Measurements from ENCODE around the gene ADCY5. TPM values are rescaled to one million over a fixed set of nuclear protein-coding genes. Genes with fewer than 3 reads are reported as not detected.

Gene ADCY5
- total RNA-seq, 1 experiment from 2014 or later = 1.4 TPM

GRCh38 chr3:123410149-123410515, 38.8 kb downstream of the ADCY5 start:
- POLR2A ChIA-PET = interaction anchor here (1.1 kb wide), 1 partner anchor 43 kb away, joined by 3 read pairs; no protein-coding TSS in a partner anchor
- CTCF ChIA-PET = no interaction called here
- H3K9me3 ChIP-seq (ENCODE audit: control insufficient read depth, insufficient read depth, low read depth, low read length) = no peaks in the 10 kb centered on the region
- no peaks in the 10 kb centered on the region for H3K36me3 ChIP-seq (ENCODE audit: control insufficient read depth, insufficient read depth, low read length)
- in situ Hi-C loops (cut with HindIII; ENCODE audit: low pct_unique_long_range_greater_than_20kb, low sequenced_read_pairs) (no loop called here), intact Hi-C loops (cut with micrococcal nuclease; ENCODE audit: unreplicated experiment) (no loop called here)
- DNase-seq (ENCODE audit: low read depth, low spot score) (no peak), ATAC-seq (no peak)
- no peak overlapping the region for H3K4me3 ChIP-seq (ENCODE audit: low read depth in 2 of 2, low read length in 2 of 2)
- BruUV-seq (replicated peaks) = no TSS peak
- H3K4me1 ChIP-seq (ENCODE audit: control insufficient read depth, insufficient read depth, low read length) = no peaks in the 10 kb centered on the region
- no peaks in the 10 kb centered on the region for H3K27me3 ChIP-seq (ENCODE audit: control insufficient read depth, insufficient read depth, low read length)
- TF ChIP-seq CTCF (IDR thresholded peaks at IDR 0.05) (no peak), SIN3A (IDR thresholded peaks at IDR 0.05; ENCODE audit: borderline replicate concordance, insufficient read depth, low read depth, low read length) (no peak), TCF7L2 (IDR thresholded peaks at IDR 0.05; ENCODE audit: low read depth, low read length) (no peak), POLR2AphosphoS5 (IDR thresholded peaks at IDR 0.05; ENCODE audit: low read depth, low read length) (no peak), REST (IDR thresholded peaks at IDR 0.05; ENCODE audit: insufficient read depth in 1 of 2, low read depth in 2 of 2, low read length in 1 of 2) (no peak)
- no peak overlapping the region for H3K27ac ChIP-seq (ENCODE audit: low read length)

GRCh38 chr3:123409443-123410148, 39.3 kb downstream of the ADCY5 start:
- Histone ChIP-seq H3K4me3 (ENCODE audit: low read depth in 2 of 2, low read length in 2 of 2) (no peak overlapping the region), H3K27me3 (ENCODE audit: control insufficient read depth, insufficient read depth, low read length) (no peaks in the 10 kb centered on the region), H3K9me3 (ENCODE audit: control insufficient read depth, insufficient read depth, low read depth, low read length) (no peaks in the 10 kb centered on the region), H3K27ac (ENCODE audit: low read length) (no peak overlapping the region), H3K36me3 (ENCODE audit: control insufficient read depth, insufficient read depth, low read length) (no peaks in the 10 kb centered on the region), H3K4me1 (ENCODE audit: control insufficient read depth, insufficient read depth, low read length) (no peaks in the 10 kb centered on the region)
- BruUV-seq (replicated peaks) = no TSS peak
- intact Hi-C loops (cut with micrococcal nuclease; ENCODE audit: unreplicated experiment) = no loop called here
- DNase-seq (ENCODE audit: low read depth, low spot score) (no peak), ATAC-seq (no peak)
- no peak for TF ChIP-seq POLR2AphosphoS5 (IDR thresholded peaks at IDR 0.05; ENCODE audit: low read depth, low read length)
- in situ Hi-C loops (cut with HindIII; ENCODE audit: low pct_unique_long_range_greater_than_20kb, low sequenced_read_pairs) = no loop called here
- CTCF ChIA-PET = no interaction called here
- POLR2A ChIA-PET = interaction anchor here (1.1 kb wide), 1 partner anchor 42 kb away, joined by 3 read pairs; no protein-coding TSS in a partner anchor

DNA sequence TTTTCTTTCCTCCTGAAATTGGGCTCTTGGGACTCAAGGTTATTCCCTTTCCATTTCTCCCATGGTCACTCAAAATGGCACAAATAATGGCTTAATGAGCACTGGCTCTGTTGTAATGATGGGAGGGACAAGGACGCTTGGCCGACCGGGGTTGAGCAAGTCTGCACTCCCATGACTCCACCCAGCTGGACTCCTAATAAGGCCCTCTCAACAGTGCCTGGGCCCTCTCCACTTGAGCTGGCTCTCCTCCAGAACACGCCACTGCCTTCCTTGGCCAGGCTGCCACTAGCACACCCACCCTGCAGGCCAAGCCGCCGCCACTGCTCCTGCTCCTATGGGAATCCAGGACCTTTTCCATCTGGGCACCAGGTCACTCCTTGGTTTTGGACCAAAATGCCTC, 42.3 kb downstream of the ADCY5 start:
- Histone ChIP-seq H3K4me3 (ENCODE audit: low read depth in 2 of 2, low read length in 2 of 2) (no peak overlapping the region), H3K9me3 (ENCODE audit: control insufficient read depth, insufficient read depth, low read depth, low read length) (no peaks in the 10 kb centered on the region), H3K36me3 (ENCODE audit: control insufficient read depth, insufficient read depth, low read length) (no peaks in the 10 kb centered on the region), H3K27me3 (ENCODE audit: control insufficient read depth, insufficient read depth, low read length) (no peaks in the 10 kb centered on the region), H3K4me1 (ENCODE audit: control insufficient read depth, insufficient read depth, low read length) (no peaks in the 10 kb centered on the region), H3K27ac (ENCODE audit: low read length) (no peak overlapping the region)
- in situ Hi-C loops (cut with HindIII; ENCODE audit: low pct_unique_long_range_greater_than_20kb, low sequenced_read_pairs) (no loop called here), intact Hi-C loops (cut with micrococcal nuclease; ENCODE audit: unreplicated experiment) (no loop called here)
- ATAC-seq (no peak), DNase-seq (ENCODE audit: low read depth, low spot score) (no peak)
- POLR2A ChIA-PET = no interaction called here
- TF ChIP-seq POLR2AphosphoS5 (IDR thresholded peaks at IDR 0.05; ENCODE audit: low read depth, low read length) (no peak), CTCF (IDR thresholded peaks at IDR 0.05) (no peak), TCF7L2 (IDR thresholded peaks at IDR 0.05; ENCODE audit: low read depth, low read length) (no peak), SIN3A (IDR thresholded peaks at IDR 0.05; ENCODE audit: borderline replicate concordance, insufficient read depth, low read depth, low read length) (no peak), REST (IDR thresholded peaks at IDR 0.05; ENCODE audit: insufficient read depth in 1 of 2, low read depth in 2 of 2, low read length in 1 of 2) (no peak)
- no TSS peak for BruUV-seq (replicated peaks)
- CTCF ChIA-PET = no interaction called here

All from Panc1 (cell line).